ENCODE data around the gene PAIP1.

GRCh38 chr5:43567967-43568366 is 11.1 kb upstream of the PAIP1 start:
- TF ChIP-seq POLR2A (IDR thresholded peaks at IDR 0.05) = no peak
- TF ChIP-seq CTCF (IDR thresholded peaks at IDR 0.05) = no peak
- no peak for TF ChIP-seq POLR2AphosphoS5 (IDR thresholded peaks at IDR 0.05)
